22Rv1 (cell line): Measurements from ENCODE around the gene GPR160.

Experiments
- CTCF ChIP-seq: fragments of 450-650 bp; IDR thresholded peaks from 2 replicates; pipeline ENCODE4 v1.5.1; 2017; ENCODE audit warnings: mild to moderate bottlenecking
- ZFX ChIP-seq: fragments of 450-650 bp; IDR thresholded peaks from 2 replicates; pipeline ENCODE4 v1.6.1; 2017; ENCODE audit warnings: antibody characterized with exemption, borderline replicate concordance

- no peak for TF ChIP-seq CTCF
- no peak for TF ChIP-seq ZFX
These were observed 33.9 kb upstream of the GPR160 start for GRCh38 chr3:170003881-170004356.
